SK-N-DZ (cell line): ENCODE data around the gene M1AP.

ENCODE experiments used
- DNase-seq: peaks from one replicate; pipeline ENCODE4 v3.0.0-alpha.2; 2015; ENCODE audit warnings: low spot score

The M1AP gene

DNA sequence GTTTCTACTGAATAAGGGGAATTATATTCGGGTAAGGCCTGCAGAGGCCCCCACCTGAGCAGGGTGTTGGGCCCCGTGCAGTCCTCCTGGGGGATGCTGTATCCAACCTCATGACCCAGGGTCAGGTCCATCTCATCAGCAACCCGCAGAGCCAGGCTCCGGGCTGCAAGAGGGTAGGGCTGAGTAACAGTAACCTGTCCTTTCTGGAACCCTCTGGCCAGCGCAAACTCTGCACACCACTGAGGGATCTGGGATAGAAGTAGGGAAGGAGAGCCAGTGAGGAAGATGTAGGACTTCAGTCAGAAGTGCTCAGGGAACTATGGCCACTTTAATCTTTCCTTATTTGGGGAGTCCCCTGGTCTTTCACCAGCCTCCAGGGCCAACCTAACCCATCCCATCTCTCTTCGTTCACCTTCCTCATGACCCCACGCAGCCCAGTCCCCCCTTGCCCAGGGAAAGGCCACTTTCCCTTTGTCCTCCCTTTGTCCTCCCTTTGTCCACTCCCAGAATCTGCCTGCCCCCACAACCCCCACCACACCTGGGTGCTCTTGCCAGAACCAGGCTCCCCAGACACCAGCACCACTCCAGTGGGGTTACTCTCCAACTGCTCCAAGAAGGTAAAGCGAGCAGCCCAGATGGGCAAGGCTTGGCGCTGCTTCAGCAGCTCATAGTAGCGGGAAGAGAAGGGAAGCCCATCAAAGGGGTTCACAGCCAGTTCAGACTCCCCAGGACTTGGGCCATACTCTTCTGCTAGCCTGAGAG lies 123.0 kb downstream of the M1AP start:
- DNase-seq: no peak

DNA sequence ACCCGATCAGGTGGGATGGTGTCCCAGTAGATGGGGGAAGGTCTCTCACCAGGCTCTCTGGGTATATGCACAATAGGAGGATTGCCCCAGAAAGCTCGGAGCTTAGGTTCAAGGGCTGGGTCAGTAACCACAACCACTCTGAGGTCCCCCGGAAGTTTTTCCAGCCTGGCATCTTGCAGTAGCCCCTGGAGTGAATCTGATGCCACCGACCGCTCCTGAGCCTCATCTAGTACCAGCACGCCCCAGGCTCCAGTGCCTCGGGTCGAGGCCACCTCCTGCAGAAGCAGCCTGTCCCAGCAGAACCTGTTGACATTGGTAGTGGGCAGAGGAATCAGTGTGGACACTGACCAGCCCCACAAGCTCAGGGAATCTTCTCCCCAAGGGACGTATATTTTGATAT lies 124.1 kb downstream of the M1AP start:
- DNase-seq: no peak

- no peak for DNase-seq
Observed at GRCh38 chr2:74522516-74522915, 125.6 kb downstream of the M1AP start.

DNA sequence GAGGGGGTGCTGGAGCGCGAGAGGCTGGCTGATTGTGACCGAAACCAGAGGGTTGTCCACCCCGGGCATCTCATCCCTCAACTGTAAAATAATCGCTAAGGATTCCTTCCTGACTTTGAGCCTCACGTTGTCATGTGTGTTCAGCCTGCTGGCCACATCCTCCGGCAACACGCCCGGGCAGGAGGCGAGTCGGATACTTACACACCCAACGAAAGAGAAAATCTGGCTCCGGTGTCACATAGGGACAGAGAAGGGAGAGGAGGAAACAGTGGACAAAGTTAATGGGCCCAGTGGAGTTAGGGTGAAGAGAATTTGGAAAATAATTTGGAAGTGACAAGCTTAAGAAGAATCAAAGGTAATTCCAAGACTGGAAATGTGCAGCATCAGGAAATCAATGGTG lies 131.5 kb downstream of the M1AP start:
- DNase-seq: no peak

DNA sequence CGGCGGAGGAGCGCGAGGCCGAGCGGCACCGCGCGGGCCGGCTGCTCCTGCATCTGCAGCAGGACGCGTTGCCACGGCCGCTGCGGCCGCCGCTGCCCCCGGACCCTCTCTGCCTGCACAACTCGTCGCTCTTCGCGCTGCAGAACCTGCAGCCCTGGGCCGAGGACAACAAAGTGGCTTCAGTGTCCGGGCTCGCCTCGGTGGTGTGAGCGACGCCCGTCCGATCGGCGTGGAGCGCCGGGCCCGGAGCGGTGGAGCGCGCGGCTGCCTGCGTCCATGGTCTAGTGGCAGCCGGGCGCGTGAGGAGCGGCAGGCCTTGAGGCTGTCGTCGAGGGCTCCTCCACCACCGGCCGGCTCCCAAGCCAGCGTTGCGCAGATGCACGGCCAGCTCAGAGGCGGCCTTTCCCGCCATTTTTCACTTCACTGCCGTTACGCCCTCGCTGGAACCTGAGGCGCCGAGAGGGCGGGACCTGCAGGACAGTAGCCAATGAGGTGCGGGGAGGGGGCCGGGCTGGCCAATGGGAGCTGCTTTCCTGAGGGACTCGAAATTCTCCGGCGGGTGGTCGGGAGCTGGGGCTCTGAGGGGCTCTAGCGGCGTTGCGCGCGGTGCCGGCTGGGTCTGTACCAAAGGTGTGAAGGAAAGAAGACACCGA lies 132.0 kb downstream of the M1AP start:
- DNase-seq: peak; percentile 85

DNA sequence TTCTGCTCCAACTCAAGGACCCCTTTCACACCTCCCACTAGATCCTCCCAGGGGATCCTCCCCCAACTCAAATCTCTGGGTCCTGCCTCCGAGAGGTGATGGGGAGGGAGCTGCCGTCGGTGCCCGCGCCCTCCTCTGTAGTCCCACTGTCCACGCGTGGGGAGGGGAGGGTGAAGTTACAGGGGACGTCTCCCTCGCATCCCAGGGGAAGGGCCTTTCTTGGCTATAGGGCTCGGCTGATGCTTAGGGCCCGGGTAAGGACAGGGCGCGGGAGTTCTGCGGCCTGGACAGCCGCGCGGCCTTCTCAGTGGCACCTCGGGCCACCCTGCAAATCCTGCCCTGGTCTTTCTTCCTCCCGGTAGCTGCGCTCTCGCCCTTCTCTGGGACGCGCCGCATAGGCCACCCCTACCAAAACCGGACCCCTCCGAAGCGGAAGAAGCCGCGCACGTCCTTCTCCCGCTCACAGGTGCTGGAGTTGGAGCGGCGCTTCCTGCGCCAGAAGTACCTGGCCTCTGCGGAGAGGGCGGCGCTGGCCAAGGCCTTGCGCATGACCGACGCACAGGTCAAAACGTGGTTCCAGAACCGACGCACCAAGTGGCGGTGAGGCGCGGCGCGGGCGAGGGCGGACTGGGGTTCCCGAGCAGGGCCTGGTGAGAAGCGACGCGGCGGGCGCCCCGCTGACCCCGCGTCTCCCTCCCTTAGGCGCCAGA lies 132.7 kb downstream of the M1AP start:
- DNase-seq: no peak

- no peak for DNase-seq
Observed at GRCh38 chr2:74514368-74515270, 133.5 kb downstream of the M1AP start, which contains the start of gene TLX2. TLX2 (plus strand) TSS chr2:74514450; CDS start chr2:74514807, 357 bp downstream.

GRCh38 chr2:74513605-74514367 lies 134.3 kb downstream of the M1AP start:
- peak; percentile 81 for DNase-seq

DNA sequence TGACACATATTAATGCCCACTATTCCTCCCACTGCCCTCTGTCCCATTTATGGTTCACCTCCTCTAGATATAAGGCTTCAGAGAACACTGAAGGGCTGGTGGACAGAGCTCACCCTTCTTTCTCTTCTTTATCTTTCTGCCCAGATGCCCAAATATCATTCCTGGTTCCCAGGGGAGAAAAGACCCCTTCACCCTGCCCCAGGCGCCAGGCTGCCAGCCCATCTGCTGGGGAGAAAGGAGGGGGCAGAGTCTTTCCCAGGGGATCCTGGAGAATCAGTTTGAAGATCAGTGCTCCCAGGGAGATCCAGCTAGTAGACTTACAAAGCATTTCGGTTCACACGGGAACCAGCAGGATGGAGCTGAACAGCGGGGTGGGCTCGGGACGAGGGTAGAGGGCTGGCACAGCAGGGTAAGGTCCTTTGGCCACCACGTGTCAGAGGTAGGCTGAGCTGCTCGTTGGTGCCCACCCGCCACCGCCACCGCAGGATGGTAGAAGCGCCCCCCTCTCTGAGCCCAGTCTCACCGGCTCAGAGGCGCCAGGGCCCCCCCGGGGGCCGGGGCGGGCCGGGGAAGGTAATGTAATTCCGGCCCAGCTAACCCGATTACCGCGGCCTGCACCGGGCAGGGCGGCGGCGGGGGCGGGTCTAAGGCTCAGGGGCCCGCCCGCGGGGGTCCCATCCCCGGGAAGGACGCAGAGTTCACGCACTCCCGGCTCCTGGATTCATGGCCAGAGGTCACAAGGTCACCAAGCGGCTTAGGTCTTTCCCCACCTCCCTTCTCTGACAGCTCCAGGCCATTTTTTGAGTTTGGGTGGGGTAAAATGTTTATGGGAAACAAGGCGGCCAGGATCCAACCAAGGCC lies 135.2 kb downstream of the M1AP start:
- DNase-seq: peak; percentile 92

GRCh38 chr2:74511104-74511989 lies 136.8 kb downstream of the M1AP start:
- DNase-seq: no peak

GRCh38 chr2:74510272-74510671 lies 137.9 kb downstream of the M1AP start:
- no peak for DNase-seq

DNA sequence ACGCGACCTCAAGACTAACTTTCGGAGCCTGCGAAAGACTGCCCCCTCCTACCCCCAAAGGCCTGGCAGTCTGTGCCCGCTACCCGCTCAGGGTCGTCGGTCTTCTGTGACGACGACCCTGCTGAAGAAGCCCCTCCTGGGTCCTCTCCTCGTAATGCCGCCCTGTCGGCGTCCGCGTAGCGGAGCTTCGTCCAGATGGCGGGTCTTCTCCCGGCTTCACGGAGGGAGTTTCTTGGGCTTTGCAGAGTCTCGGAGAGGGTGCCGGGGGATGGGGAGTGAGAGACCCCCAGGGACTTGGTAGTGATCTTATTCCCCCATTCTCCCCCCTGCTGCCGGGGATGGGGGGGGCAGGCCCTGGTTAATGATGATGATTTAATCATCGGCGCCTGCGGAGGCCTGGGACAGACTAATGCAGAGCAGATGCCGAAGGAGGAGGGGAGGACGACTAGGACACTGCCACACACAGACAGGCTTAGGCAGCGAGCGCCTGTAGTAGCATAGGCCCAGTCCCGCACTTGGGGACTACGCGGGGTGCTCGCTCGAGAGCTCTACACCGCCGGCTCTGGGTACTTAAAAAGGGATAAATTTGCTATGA lies 140.1 kb downstream of the M1AP start:
- peak; percentile 98 for DNase-seq
